ENCODE measurements around the gene LMBRD1. TPM values are rescaled to one million over a fixed set of nuclear protein-coding genes. Genes with fewer than 3 reads are reported as not detected.

Gene LMBRD1
- 81.0 TPM for total RNA-seq

DNA sequence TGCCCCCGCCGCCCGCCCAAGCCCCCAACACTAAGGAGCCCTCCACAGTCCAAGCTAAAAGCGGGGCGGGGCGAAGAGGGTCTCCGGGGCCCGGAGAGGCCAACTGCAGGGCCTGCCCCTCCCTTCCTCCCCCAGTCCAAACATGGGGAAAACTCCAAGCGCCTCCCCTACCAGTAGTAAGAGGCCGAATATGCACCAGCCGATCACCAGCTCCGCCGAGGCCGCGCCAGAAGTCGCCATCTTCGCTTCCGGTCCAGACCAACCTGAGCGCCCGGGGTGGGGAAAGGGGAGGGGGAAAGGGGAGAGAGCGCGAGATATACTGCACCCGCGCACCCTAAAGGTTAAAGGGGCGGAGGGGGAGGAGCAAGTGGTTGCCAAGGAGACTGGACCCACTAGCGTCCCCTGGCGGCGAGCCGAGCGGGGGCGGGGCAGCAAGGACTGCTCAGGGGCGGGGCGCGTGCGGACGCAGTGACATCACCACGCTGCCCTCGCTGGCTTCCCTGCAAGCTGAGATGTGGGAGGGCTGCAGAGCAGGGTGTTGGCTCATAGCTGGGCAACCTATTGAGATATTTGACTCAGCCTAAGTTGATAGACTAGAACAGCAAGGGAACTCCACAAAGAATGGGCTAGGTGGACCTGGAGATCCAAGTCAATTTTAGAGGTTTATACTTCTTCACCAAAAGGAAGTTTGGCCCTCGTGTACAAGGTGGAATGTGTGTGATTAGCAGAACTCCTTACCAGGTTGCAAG, at the start of gene LMBRD1:
LMBRD1 (minus strand) TSS at position 369 of the 749 bp plus-strand sequence; CDS start at position 240, 129 bp downstream.

Other genes with a start within 250 kb of the LMBRD1 start
- 7.6 TPM for gene COL19A1, start 69.5 kb upstream of the LMBRD1 start, total RNA-seq

All from diencephalon (tissue), 1 donor.